Measurements from ENCODE around the gene MAB21L2. TPM values are rescaled to one million over a fixed set of nuclear protein-coding genes. Genes with fewer than 3 reads are reported as not detected.
"Not testable (repeated sequence)": the region's sequence is repeated elsewhere in the genome, so short reads cannot be mapped to it uniquely, and the experiment has no call there.

Gene MAB21L2
- total RNA-seq = not detected

GRCh38 chr4:150582146-150582872 is at the start of gene MAB21L2:
Gene MAB21L2 (plus strand): TSS chr4:150582151. CDS start chr4:150583030, 879 bp downstream.
- POLR2A ChIA-PET = no interaction called here
- no peak within 1 kb of the TSS for H3K27ac Mint-ChIP-seq
- H3K27me3 Mint-ChIP-seq (ENCODE audit: low read depth) = no peaks in the 10 kb centered on the region
- no peaks in the 10 kb centered on the region for H3K4me1 Mint-ChIP-seq (ENCODE audit: low read depth)
- H3K36me3 Mint-ChIP-seq (ENCODE audit: low read depth) = peaks cover 43% of the 10 kb centered on the region
- no peak for DNase-seq
- H3K4me3 Mint-ChIP-seq = no peak within 1 kb of the TSS
- ATAC-seq = no peak
- CTCF ChIA-PET = no interaction called here
- H3K9me3 Mint-ChIP-seq (ENCODE audit: insufficient read depth) = peaks cover 13% of the 10 kb centered on the region

- H3K27me3 Mint-ChIP-seq (ENCODE audit: low read depth) = no peaks in the 10 kb centered on the region
- no peak overlapping the region for H3K27ac Mint-ChIP-seq
- H3K9me3 Mint-ChIP-seq (ENCODE audit: insufficient read depth) = no peaks in the 10 kb centered on the region
- no peak for DNase-seq
- no peaks in the 10 kb centered on the region for H3K4me1 Mint-ChIP-seq (ENCODE audit: low read depth)
- ChIA-PET POLR2A (no interaction called here), CTCF (no interaction called here)
- no peaks in the 10 kb centered on the region for H3K36me3 Mint-ChIP-seq (ENCODE audit: low read depth)
- no peak overlapping the region for H3K4me3 Mint-ChIP-seq
- no peak for ATAC-seq
Measured at GRCh38 chr4:150533673-150534072, 48.3 kb upstream of the MAB21L2 start.

DNA sequence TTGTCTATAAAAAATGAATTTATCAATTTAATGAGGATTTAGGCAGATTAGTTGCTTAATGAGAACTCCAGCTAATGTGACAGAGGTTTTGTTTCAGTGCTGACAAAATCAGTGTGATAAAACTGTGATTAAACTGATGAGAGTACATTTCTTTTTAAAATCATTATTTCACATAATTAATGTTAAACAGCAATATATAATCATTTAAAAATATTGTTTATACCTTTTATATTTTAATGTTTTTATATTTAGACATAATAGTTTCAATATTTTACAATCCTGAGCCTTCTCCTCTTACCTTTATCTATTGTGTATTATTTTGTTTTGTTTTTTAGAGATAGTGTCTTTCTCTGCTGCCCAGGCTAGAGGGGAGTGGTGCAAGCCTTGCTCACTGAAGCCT is 47.1 kb upstream of the MAB21L2 start:
- Mint-ChIP-seq H3K4me1 (ENCODE audit: low read depth) (no peaks in the 10 kb centered on the region), H3K27ac (no peak overlapping the region), H3K36me3 (ENCODE audit: low read depth) (no peaks in the 10 kb centered on the region), H3K4me3 (no peak overlapping the region), H3K9me3 (ENCODE audit: insufficient read depth) (no peaks in the 10 kb centered on the region), H3K27me3 (ENCODE audit: low read depth) (no peaks in the 10 kb centered on the region)
- ChIA-PET CTCF (no interaction called here), POLR2A (no interaction called here)
- DNase-seq (no peak), ATAC-seq (no peak)

GRCh38 chr4:150537911-150538310 is 44.0 kb upstream of the MAB21L2 start:
- H3K9me3 Mint-ChIP-seq (ENCODE audit: insufficient read depth); H3K4me3 Mint-ChIP-seq; H3K4me1 Mint-ChIP-seq (ENCODE audit: low read depth); H3K36me3 Mint-ChIP-seq (ENCODE audit: low read depth); CTCF ChIA-PET; DNase-seq; ATAC-seq; H3K27me3 Mint-ChIP-seq (ENCODE audit: low read depth); POLR2A ChIA-PET; H3K27ac Mint-ChIP-seq: not testable (repeated sequence)

GRCh38 chr4:150540536-150540935 is 41.4 kb upstream of the MAB21L2 start:
- no peaks in the 10 kb centered on the region for H3K9me3 Mint-ChIP-seq (ENCODE audit: insufficient read depth)
- CTCF ChIA-PET = no interaction called here
- no peaks in the 10 kb centered on the region for H3K36me3 Mint-ChIP-seq (ENCODE audit: low read depth)
- no peak for DNase-seq
- no peaks in the 10 kb centered on the region for H3K4me1 Mint-ChIP-seq (ENCODE audit: low read depth)
- POLR2A ChIA-PET = no interaction called here
- H3K4me3 Mint-ChIP-seq = no peak overlapping the region
- no peak overlapping the region for H3K27ac Mint-ChIP-seq
- no peaks in the 10 kb centered on the region for H3K27me3 Mint-ChIP-seq (ENCODE audit: low read depth)
- no peak for ATAC-seq

DNA sequence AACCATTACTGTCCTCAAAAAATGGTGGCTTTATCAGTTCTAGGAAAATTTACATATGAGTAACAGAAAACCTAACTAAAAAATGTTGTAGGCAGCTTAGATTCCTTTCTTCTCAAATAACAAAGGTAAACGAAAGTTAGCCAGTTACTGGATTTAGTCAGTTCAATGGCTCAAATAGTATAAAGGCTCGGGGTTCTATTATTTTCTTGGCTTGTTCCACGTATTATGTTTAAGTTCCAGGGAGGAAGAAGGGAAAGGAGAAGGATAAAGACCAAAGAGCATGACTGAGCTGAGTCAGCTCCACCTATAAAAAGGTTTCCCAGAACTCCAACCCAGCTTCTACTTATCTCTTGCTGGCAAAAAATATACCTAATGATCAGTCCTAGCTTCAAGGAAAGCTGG is 41.0 kb upstream of the MAB21L2 start:
- Mint-ChIP-seq H3K27me3 (ENCODE audit: low read depth) (no peaks in the 10 kb centered on the region), H3K4me1 (ENCODE audit: low read depth) (no peaks in the 10 kb centered on the region), H3K9me3 (ENCODE audit: insufficient read depth) (no peaks in the 10 kb centered on the region), H3K27ac (no peak overlapping the region), H3K36me3 (ENCODE audit: low read depth) (no peaks in the 10 kb centered on the region), H3K4me3 (no peak overlapping the region)
- ATAC-seq (no peak), DNase-seq (no peak)
- POLR2A ChIA-PET = no interaction called here
- CTCF ChIA-PET = no interaction called here

DNA sequence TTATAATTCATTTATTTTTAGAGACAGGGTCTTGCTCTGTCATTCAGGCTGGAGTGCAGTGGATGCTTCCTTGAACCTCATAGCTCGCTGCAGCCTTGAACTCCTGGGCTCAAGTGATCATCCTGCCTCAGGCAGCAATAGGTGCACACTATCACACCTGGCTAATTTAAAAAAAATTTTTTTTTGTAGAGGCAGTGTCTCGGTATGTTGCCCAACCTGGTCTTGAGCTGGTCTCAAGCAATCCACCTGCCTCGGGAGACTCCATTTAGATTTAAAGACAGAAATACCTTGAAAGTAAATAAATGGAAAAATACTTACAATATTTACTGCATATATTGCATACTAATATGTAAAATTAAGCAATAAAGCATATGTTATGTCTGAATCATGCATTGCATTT is 40.3 kb upstream of the MAB21L2 start:
- Mint-ChIP-seq H3K4me3 (no peak overlapping the region), H3K36me3 (ENCODE audit: low read depth) (no peaks in the 10 kb centered on the region), H3K27ac (no peak overlapping the region), H3K4me1 (ENCODE audit: low read depth) (no peaks in the 10 kb centered on the region), H3K27me3 (ENCODE audit: low read depth) (no peaks in the 10 kb centered on the region), H3K9me3 (ENCODE audit: insufficient read depth) (no peaks in the 10 kb centered on the region)
- no peak for DNase-seq
- POLR2A ChIA-PET = no interaction called here
- ATAC-seq = no peak
- CTCF ChIA-PET = no interaction called here

DNA sequence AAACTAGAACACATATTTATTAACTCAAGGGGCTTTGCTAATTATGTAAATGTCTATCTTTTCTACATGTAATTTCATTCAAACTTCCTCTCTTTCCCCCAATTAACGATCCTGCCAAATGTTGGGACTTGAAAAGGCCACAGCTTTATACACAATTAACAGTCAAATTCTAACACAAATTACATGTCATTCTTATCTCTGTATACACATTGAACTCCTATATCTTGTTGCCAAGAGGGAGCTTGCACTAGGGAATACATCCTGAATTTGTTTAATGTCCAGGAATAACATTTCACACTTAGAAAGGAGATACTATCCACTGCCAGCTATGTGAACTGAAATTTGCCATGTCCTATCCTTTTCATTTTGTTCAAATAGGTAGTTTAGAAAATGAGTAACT is 38.9 kb upstream of the MAB21L2 start:
- Mint-ChIP-seq H3K36me3 (ENCODE audit: low read depth) (no peaks in the 10 kb centered on the region), H3K4me3 (no peak overlapping the region), H3K4me1 (ENCODE audit: low read depth) (no peaks in the 10 kb centered on the region), H3K27me3 (ENCODE audit: low read depth) (no peaks in the 10 kb centered on the region), H3K27ac (no peak overlapping the region), H3K9me3 (ENCODE audit: insufficient read depth) (no peaks in the 10 kb centered on the region)
- DNase-seq (no peak), ATAC-seq (no peak)
- POLR2A ChIA-PET = no interaction called here
- CTCF ChIA-PET = no interaction called here

GRCh38 chr4:150546286-150546685 is 35.7 kb upstream of the MAB21L2 start:
- CTCF ChIA-PET = no interaction called here
- no peaks in the 10 kb centered on the region for H3K9me3 Mint-ChIP-seq (ENCODE audit: insufficient read depth)
- H3K4me1 Mint-ChIP-seq (ENCODE audit: low read depth) = no peaks in the 10 kb centered on the region
- no peaks in the 10 kb centered on the region for H3K27me3 Mint-ChIP-seq (ENCODE audit: low read depth)
- POLR2A ChIA-PET = interaction anchor here (0.6 kb wide), 1 partner anchor 241 kb away, joined by 3 read pairs; no protein-coding TSS in a partner anchor
- no peak overlapping the region for H3K4me3 Mint-ChIP-seq
- DNase-seq = no peak
- no peaks in the 10 kb centered on the region for H3K36me3 Mint-ChIP-seq (ENCODE audit: low read depth)
- no peak overlapping the region for H3K27ac Mint-ChIP-seq
- no peak for ATAC-seq

GRCh38 chr4:150547154-150547838 is 34.7 kb upstream of the MAB21L2 start:
- no peaks in the 10 kb centered on the region for H3K4me1 Mint-ChIP-seq (ENCODE audit: low read depth)
- no peak overlapping the region for H3K27ac Mint-ChIP-seq
- POLR2A ChIA-PET = no interaction called here
- no peak overlapping the region for H3K4me3 Mint-ChIP-seq
- CTCF ChIA-PET = no interaction called here
- ATAC-seq = no peak
- no peak for DNase-seq
- peaks cover 4% of the 10 kb centered on the region for H3K36me3 Mint-ChIP-seq (ENCODE audit: low read depth)
- H3K27me3 Mint-ChIP-seq (ENCODE audit: low read depth) = no peaks in the 10 kb centered on the region
- H3K9me3 Mint-ChIP-seq (ENCODE audit: insufficient read depth) = no peaks in the 10 kb centered on the region

- H3K9me3 Mint-ChIP-seq (ENCODE audit: insufficient read depth); H3K27me3 Mint-ChIP-seq (ENCODE audit: low read depth); CTCF ChIA-PET; H3K4me3 Mint-ChIP-seq; H3K27ac Mint-ChIP-seq; H3K36me3 Mint-ChIP-seq (ENCODE audit: low read depth); POLR2A ChIA-PET; H3K4me1 Mint-ChIP-seq (ENCODE audit: low read depth); ATAC-seq; DNase-seq: not testable (repeated sequence)
Measured at GRCh38 chr4:150557811-150558210, 24.1 kb upstream of the MAB21L2 start.

GRCh38 chr4:150561143-150561737 is 20.7 kb upstream of the MAB21L2 start:
- Mint-ChIP-seq H3K9me3 (ENCODE audit: insufficient read depth) (no peaks in the 10 kb centered on the region), H3K4me3 (no peak overlapping the region), H3K36me3 (ENCODE audit: low read depth) (peaks cover 12% of the 10 kb centered on the region), H3K27me3 (ENCODE audit: low read depth) (no peaks in the 10 kb centered on the region), H3K27ac (no peak overlapping the region), H3K4me1 (ENCODE audit: low read depth) (no peaks in the 10 kb centered on the region)
- POLR2A ChIA-PET = no interaction called here
- CTCF ChIA-PET = no interaction called here
- ATAC-seq (no peak), DNase-seq (no peak)

Measured in activated CD8-positive, alpha-beta T cell treated with anti-CD3 and anti-CD28 coated beads, Interleukin-2, amount 10 ng/mL, durations not matched to agents 7 days and 5 days (primary cell).